Adrenal gland (tissue), 5 donors: ENCODE results near the gene FSTL1.

Experiments used
- CTCF ChIP-seq, 6 experiments: fragments of 450-650 bp in 4 of 6; fragments of 200-600 bp in 2 of 6; sonication (generic) in 1 of 6; IDR thresholded peaks; 1 replicate in 5 of 6; 2 replicates in 1 of 6; pipeline versions ENCODE4 v1.5.1 to v1.8.0; 2016 to 2021; ENCODE audit warnings: antibody characterized with exemption in 6 of 6, mild to moderate bottlenecking in 2 of 6, moderate library complexity in 1 of 6
- POLR2A ChIP-seq, 2 donors: fragments of 450-650 bp; IDR thresholded peaks; one replicate each; pipeline ENCODE4 v1.6.1; 2017; ENCODE audit warnings: antibody characterized with exemption in 2 of 2, mild to moderate bottlenecking in 2 of 2, moderate library complexity in 1 of 2
- donor health status: DM: no; HTN: no; CAD: no.

- TF ChIP-seq CTCF (IDR thresholded peaks at IDR 0.05) (no peak), POLR2A (IDR thresholded peaks at IDR 0.05) (no peak)
Measured at GRCh38 chr3:120393761-120394160, 57.0 kb downstream of the FSTL1 start.
